Ecto neural progenitor cell (in vitro differentiated cells): ENCODE measurements around the gene TTC17.

Experiments
- DNase-seq: peaks from one replicate; pipeline ENCODE4 v3.0.0-alpha.2; 2018; ENCODE audit warnings: low spot score

TTC17 gene

GRCh38 chr11:43537833-43538615 lies 179.3 kb downstream of the TTC17 start:
- DNase-seq, result no peak

DNA sequence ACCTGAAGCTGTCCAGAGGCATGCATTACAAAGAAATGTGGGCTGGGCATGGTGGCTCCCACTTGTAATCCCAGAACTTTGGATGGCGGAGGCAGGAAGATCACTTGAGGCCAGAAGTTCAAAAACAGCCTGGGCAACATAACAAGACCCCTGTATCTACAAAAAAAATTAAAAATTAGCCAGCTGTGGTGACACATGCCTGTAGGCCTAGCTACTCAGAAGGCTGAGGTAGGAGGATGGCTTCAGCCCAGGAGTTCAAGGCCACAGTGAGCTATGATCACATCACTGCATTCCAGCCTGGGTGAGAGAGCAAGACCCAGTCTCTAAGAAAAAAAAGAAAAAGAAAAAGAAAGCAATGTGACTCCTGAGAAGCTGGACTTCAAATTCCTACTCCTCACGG lies 183.3 kb downstream of the TTC17 start:
- DNase-seq, result no peak

GRCh38 chr11:43542750-43543712 lies 184.3 kb downstream of the TTC17 start:
- no peak for DNase-seq
